HG03558 (cell line): ENCODE results near the gene FARSA.
"Not testable (repeated sequence)": the region's sequence is repeated elsewhere in the genome, so short reads cannot be mapped to it uniquely, and the experiment has no call there.

ENCODE experiments used
- ATAC-seq: cut with Tn5 transposase; IDR thresholded peaks from one replicate; pipeline ENCODE4 v1.9.1; 2021; ENCODE audit warnings: moderate number of reproducible peaks; ENCODE audit not compliant: unreplicated experiment; ENCODE audit errors: extremely low read depth

The FARSA gene

DNA sequence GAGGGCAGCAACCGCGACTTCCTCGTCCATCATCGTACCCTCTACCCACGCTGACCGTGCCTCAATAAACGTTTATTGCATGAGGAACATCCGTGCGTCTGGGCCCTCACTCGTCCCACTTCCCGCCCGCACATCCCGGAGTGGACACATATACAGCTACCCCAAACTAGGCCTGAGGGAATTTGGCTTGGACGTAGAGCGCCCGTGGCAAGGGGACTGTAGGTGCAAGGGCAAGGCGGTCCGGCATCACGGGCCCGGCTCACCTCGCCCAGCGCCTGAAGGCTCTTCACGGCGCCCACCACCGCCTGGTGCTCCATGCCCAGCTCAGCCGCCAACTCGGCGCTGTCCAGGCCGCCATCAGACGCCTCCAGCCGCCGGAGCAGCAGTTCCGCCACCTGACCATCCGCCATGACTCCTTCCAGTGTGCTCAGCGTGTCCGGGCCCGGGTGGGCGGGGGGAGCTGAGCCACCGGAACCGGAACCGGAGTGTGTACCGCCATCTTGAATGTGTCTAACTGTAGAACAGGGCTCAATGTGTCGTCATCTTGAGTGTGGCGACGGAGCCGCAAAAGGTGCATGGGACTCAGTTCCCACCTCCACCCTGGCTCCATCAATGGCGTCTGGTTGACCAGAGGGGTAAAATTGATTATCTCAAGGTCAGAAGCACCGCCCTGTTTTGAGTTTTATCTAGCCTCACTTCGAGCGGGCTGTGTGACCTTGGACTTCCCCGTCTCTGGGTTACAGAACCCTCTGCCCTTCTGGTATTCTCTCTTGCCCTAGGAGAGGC lies at the start of gene FARSA:
Gene FARSA, minus strand, starts transcription at position 425 of the 786 bp plus-strand sequence. Its CDS starts 15 bp downstream, at position 410.
- no peak for ATAC-seq

DNA sequence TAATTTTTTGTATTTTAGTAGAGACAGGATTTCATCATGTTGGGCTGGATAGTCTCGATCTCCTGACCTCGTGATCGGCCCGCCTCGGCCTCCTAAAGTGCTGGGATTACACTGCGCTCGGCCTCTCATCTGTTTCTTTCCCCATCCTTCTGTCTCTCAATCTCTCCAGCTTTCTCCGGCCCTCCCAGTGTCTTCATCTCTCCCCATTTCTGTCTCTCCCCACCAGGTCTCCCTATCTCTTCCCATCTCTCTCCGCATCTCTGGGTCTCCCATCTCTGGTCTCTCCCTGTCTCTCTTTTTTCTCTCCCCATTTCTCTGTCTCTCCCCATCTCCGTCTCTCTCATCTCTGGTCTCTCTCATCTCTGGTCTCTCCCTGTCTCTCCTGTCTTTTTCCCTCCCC lies 49.6 kb upstream of the FARSA start:
- ATAC-seq, result no peak

DNA sequence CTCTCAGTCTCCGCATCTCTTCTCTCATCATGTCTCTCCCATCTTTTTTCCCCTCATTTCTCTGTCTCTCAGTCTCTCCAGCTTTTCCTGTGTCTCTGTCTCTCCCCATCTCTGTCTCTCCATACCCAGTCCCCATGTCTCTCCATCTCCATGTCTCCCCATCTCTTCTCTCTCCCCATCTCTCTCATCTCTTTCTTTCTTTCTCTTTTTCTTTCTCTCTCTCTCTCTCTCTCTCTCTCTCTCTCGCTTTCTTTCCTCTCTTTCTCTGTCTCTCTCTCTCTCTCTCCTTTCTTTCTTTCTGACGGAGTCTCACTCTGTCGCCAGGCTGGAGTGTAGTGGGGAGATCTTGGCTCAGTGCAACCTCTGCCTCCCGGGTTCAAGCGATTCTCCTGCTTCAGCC lies 49.1 kb upstream of the FARSA start:
- no peak for ATAC-seq

DNA sequence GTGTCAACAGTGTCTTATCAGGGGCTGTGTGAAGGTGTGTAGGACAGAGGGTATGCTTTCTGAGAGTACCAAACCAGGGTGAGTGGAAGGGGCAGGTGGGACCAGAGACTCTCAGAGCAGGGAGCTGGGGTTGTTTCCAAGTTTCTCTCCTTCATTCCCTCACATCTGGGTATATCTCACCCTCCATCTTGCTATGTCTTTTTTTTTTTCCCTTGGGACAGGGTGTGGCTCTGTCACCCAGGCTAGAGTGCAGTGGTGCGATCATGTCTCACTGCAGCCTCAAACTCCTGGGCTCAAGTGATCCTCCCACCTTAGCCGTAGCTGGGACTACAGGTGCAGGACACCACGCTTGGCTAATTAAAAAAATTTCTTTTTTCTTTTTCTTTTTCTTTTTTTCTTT lies 46.5 kb upstream of the FARSA start:
- ATAC-seq, result no peak

DNA sequence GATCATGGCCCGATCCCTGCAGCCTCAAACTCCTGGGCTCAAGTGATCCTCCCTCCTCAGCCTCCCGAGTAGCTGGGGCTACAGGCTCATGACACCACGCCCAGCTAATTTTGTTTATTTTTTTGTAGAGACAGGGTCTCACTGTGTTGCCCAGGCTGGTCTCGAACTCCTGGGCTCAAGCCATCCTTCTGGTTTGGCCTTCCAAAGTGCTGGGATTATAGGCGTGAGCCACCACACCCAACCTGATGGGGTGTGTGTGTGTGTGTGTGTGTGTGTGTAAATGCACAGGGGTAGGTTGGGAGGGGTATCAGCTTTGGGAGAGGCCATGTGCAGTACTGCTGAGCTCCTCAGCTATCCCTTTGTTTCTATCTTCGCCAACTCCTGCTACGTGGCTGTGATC lies 42.6 kb upstream of the FARSA start:
- ATAC-seq, result not testable (repeated sequence)

DNA sequence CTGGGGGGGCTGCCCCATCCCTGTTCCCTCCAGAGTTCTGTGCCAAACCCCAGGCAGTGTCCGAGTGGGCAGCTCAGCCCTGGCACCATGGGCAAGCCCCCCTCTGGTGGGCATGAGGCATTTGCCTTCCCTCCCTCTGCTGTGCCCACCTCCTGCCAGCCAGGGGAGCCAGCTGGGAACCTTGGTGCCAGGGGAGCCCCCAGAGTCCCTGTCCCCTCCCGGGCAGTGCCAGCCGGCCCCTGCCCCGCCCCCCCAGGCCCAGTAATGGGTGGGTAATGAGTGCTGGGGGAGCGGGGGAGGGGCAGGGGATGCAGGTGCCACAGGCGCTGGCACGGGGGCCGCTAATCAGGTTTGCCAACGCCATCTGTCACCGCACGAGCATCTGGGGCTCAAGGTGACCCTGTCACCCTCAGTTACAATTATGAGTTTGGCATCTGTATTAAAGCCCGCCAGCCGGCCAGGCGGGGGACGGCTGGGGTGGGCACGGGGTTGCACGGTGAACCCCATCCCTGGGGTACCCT lies 41.8 kb upstream of the FARSA start:
- no peak for ATAC-seq

DNA sequence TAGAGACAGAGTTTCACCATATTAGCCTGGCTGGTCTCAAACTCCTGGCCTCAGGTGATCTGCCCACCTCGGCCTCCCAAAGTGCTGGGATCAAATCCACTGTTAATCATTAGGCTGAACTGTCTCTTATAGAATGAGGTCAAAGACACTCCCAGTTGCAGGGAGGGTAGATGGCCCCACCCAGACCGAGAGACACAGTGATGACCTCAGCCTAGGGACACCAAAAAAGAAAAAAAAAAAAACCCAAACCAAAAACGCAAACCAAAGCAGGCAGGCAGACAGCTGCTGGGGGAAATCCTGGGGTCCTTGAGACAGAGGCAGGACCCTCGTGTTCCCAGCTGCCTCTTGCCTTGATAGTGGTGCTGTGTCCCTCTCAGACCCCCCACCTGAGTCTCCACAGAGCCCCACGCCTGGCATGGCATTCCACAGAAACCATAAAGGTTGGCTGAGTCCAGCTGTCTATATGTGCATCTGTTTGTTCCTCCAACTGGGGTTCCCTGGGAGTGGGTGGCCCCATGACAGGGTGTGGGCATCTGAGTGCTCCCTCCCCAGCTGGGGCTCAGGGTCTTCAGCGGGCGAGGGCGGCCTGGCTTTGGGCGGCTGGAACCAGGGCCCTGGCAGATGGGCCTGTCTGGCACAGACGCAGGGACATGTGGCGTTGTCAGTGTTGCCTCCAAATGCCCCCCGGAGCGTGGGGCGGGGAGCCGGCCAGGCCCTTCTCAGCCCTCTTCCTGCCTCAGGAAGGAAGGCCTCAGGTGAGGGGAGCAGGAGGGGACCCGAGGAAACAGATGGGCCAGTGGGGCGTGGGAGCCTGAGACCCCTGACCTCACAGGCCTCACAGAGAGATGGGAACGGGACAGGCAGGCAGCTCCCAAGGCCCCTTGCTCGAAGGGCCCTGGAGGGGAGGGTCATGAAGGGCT lies 41.0 kb upstream of the FARSA start:
- ATAC-seq, result no peak

DNA sequence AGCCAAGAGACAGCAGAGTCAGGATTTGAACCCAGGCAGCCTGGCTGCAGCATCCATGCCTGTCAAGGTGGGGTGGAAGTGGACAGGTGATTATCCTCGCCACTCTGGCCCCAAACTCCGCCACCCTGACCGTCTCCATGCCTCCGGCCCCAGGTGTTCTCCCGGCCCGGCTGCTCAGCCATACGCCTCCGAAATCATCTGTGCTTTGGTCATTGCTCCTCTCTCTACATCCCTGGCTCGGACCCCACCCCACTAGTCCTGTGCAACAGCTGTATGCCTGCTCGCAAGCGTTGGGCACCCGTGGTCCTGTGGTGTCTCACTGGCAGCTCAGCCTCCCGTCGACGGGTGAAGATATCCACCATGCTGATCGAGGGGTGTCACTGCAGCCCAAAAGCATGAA lies 39.7 kb upstream of the FARSA start:
- no peak for ATAC-seq

DNA sequence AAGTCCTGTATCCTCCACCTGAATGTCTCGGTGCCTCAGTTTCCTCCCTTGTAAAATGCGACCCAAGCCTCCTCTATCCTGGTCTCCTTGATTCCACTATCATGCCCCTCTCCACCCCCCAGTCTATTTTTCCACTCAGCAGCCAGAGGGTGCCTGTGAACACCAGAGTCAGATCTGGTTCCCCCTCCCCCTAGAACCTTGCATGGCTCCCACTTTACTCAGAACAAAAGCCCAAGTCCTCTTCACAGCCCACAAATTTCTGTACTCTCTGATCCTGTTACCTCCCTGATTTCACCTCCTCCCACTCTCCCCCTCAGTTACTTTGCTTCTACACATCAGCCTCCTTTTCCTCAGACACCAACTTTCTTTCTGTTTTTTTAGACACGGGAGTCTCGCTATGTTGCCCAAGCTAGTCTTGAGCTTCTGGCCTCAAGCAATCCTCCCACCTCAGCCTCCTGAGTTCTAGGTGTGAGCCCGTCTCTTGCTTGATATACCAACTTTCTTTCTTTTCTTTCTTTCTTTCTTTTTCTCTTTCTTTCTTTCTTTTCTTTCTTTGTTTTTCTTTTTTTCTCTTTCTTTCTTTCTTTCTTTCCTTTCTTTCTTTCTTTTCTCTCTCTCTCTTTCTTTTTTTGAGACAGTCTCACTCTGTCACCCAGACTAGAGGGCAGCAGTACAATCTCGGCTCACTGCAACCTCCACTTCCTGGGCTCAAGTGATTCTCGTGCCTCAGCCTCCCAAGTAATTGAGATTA lies 36.7 kb upstream of the FARSA start:
- ATAC-seq, result no peak

DNA sequence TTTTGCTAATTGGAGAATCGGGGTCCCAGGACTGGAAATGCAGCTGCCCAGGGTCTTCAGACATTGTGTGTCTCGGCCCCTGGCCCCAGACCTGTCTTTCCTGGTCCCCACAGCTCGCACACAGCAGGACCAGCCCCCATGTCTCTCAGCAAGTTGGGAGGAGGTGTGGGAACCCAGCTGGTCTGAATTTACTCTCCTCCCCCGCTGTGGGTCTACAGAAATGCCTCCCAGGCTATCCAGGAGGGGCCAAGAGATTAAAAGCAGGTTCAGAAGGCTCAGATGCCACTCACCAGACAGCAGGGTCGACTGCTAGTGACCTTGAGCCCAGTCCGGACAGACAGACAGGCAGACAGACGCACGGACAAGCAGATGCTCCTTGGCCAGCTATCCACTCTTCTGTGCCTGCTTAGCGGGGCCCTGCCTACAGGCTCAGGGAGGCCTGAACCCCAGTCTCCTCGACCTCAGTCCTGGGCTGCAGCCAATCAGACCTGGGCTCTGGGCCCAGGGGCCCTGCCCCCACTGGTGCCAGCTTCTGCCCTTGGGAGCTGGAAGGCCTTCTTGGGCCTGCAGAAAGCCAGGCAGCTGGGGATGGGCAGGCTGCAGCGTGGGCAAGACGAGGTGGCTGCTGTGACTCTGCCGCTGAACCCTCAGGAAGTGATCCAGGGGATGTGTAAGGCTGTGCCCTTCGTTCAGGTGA lies 35.9 kb upstream of the FARSA start, which contains the start of gene DAND5:
Gene DAND5, plus strand, starts transcription at position 285 of the 697 bp plus-strand sequence. Its CDS starts 85 bp downstream, at position 370.
- ATAC-seq, result no peak

DNA sequence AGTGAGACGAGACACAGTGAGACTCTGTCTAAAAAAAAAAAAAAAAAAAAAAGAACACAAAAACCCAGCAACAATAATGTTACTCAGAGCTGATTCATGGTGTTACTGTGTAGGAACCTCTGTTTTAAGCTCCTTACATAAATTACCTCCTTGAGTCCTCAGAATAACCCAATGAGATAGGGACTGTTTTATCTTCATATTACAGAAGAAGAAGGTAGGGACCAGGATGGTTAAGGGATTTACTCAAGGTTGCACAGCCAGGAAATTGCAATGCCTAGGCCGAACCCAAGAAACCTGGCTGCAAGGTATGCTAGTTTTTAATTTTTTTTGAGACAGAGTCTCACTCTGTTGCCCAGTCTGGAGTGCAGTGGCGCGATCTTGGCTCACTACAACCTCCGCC lies 34.4 kb upstream of the FARSA start:
- ATAC-seq, result no peak

DNA sequence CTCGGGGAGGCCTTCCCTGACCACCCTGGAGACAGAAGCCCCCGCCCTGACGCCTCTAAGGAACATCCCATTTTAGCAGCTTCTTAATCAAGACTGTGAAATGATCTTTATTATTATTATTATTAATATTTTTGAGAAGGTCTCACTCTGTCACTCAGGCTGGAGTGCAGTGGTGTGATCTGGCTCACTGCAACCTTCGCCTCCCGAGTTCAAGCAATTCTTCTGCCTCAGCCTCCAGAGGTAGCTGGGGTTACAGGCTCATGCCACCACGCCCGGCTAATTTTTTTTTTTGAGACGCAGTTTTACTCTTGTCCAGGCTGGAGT lies 32.3 kb upstream of the FARSA start:
- no peak for ATAC-seq

DNA sequence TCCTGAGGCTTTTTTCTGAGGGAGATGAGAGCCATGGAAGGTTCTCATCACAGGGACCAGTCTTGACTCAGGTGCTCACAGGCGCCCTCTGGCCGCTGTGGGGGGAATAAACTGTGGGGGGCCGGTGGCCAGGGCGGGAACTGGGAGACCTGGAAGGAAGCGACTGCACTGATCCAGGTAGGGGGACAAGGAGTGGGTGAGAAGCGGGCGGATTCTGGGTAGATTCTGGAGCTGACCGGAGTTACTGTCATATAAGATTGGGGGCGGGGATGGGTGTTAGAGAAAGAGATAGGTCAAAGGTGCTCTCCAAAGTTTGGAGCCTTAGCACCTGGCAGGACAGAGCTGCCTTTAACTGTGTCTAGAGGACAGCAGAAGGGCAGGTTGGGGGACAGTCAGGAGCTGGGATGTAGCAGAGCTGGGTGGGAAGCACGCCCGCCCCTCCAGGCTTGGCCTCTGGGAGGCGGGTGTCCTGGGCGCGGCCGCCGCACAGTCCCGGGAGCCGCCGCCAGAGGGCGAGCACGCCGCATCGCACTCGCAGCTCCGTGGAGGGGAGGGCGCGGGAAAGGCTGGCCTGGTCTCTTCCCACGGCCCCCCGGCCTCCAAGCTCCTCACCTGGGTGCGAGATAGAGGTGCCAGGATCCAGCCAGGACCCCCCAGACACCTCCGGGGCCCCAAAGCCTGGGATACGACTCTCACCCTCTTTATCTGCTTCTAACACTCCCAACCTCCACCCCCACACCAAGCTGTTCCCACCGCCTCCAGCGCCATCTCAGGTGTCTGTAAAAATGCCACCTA lies 31.7 kb upstream of the FARSA start:
- no peak for ATAC-seq

DNA sequence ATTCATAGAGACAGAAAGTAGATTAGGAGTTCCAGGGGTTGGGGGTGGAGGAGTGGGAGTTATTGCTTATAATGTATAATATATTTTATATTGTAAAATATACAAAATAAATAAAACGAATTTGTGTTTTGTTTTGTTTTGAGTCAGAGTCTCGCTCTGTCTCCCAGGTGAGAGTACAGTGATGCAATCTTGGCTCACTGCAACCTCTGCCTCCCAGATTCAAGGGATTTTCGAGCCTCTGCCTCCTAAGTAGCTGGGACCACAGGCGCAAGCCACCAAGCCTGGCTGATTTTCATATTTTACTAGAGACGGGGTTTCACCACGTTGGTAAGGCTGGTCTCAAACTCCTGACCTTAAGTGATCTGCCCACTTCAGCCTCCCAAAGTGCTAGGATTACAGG lies 26.0 kb upstream of the FARSA start:
- ATAC-seq, result no peak

DNA sequence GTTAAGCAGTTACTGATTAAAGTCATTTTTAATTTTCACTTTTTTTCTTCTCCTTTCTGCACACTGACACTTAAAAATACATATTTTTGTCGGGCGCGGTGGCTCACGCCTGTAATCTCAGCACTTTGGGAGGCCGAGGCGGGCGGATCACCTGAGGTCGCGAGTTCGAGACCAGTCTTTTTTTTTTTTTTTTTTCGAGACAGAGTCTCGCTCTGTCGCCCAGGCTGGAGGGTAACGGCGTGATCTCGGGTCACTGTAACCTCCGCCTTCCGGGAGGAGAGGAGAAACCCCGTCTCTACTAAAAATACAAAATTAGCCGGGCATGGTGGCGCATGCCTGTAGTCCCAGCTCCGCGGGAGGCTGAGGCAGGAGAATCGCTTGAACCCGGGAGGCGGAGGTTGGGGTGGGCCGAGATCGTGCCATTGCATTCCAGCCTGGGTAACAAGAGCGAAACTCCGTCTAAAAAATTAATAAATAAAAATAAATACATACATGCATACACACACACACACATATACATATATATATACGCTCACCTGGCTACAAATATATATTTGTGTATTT lies 24.0 kb upstream of the FARSA start:
- not testable (repeated sequence) for ATAC-seq

DNA sequence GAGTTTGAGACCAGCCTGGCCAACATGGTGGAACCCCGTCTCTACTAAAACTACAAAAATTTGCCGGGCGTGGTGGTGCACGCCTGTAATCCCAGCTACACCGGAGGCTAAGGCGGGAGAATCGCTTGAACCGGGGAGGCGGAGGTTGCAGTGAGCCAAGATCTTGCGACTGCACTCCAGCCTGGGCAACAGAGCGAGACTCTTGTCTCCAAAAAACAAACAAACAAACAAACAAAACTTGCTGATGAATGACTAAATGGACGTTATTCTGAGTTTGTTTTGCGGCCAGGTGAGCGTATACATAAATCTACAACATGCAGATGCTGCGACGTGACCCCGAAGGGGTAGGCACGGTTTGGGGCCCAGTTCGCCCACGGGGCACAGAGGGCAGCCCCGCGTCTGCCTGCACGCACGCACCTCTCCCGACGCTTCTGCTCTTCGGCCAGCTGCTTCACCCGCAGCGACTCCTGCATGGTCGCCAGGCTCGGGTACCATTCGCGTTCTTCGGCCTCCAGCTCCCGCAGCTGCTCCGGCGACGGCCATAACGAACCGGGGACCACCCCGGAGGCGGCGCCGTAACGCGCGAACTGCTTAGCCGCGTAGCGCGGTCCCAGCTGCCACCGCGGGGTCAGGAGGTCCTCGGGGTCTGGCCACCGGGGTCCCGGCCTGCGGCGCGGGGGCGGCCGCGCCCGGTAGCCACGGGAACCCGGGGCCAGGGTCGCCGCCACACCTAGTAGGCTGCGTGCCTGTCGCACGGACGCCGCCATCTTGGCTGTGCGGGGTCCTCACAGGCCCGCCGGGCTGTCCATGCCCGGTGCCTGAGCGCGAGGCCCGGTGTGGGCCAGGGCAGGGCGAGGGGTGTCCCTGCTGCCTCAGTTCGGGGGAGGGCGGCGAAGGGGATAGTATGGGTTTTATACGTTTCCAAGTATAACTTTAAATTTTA lies 23.2 kb upstream of the FARSA start, which contains the start of gene GADD45GIP1:
Gene GADD45GIP1, minus strand, starts transcription at position 778 of the 943 bp plus-strand sequence. Its CDS starts 11 bp downstream, at position 767.
- no peak for ATAC-seq

DNA sequence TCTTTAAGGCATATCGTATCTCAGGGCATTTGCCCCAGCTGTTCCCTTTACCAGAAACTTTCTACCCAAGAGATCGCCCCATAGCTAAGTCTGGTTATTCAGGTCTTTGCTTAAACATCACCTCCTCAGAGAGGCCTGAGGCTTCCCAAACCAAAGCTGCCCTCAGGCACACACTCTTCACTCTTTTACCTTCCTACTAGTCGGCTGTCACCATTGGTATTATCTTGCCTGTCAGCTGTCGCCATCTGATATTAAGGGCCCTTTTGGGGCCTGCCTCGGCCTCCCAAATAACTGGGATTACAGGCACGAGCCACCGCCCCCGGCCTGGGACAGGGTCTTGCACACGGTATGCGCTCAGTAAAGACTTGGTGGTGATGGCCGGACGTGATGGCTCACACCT lies 22.5 kb upstream of the FARSA start:
- no peak for ATAC-seq

DNA sequence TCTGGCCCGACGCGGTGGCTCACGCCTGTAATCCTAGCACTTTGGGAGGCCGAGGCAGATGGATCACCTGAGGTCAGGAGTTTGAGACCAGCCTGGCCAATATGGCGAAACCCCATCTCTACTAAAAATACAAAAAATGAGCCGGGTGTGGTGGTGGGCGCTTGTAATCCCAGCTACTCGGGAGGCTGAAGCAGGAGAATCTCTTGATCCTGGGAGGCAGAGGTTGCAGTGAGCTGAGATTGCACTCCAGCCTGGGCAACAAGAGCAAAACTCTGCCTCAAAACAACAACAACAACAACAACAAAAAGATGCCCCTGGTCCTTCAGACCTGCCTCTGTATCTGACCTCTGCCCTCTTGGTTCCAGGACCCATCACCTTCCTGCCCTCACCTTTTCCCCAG lies 22.1 kb upstream of the FARSA start:
- not testable (repeated sequence) for ATAC-seq
